Panc1 (cell line): ENCODE data around the gene TM7SF2. TPM values are rescaled to one million over a fixed set of nuclear protein-coding genes. Genes with fewer than 3 reads are reported as not detected.

Experiments
- ATAC-seq: fragments of 200-7000 bp; cut with Tn5 transposase; 2 replicates; pipeline ENCODE4 v1.9.1; 2020; ENCODE audit warnings: mild to moderate bottlenecking, moderate library complexity
- BruUV-seq: library from RNA; stranded (reverse); fragments of 400-500 nt; replicated peaks from 2 replicates; lab custom pipeline; 2021; lab: Mats Ljungman, UMichigan
- CTCF ChIA-PET: fragments of 300-600 bp; sonication (Branson Sonifier 250); formaldehyde crosslinking; loops from one replicate; lab custom pipeline; 2022; ENCODE audit warnings: antibody characterized with exemption; lab: Charles Lee
- POLR2A ChIA-PET: fragments of 300-600 bp; sonication (Branson Sonifier 250); formaldehyde crosslinking; loops from one replicate; lab custom pipeline; 2022; ENCODE audit warnings: antibody characterized with exemption; lab: Charles Lee
- DNase-seq: peaks from one replicate; pipeline ENCODE4 v3.0.0-alpha.2; 2010; ENCODE audit warnings: low read depth, low spot score
- H3K27ac ChIP-seq: 2 replicates; pipeline ENCODE4 v1.5.1; 2011; ENCODE audit warnings: mild to moderate bottlenecking, low read length, inconsistent platforms
- H3K27me3 ChIP-seq: fragments of 200-500 bp; sonication (Bioruptor generic); 2 replicates; pipeline ENCODE4 v1.6.0; 2014; ENCODE audit warnings: low read length, inconsistent platforms; ENCODE audit not compliant: control insufficient read depth, insufficient read depth
- H3K36me3 ChIP-seq: fragments of 200-500 bp; sonication (Bioruptor generic); 2 replicates; pipeline ENCODE4 v1.5.1; 2014; ENCODE audit warnings: inconsistent platforms, mild to moderate bottlenecking, low read length, moderate library complexity; ENCODE audit not compliant: control insufficient read depth, insufficient read depth
- H3K4me1 ChIP-seq: 2 replicates; pipeline ENCODE4 v1.5.1; 2011; ENCODE audit warnings: inconsistent platforms, mild to moderate bottlenecking, low read length, moderate library complexity; ENCODE audit not compliant: control insufficient read depth, insufficient read depth
- H3K4me3 ChIP-seq, 2 experiments: 2 replicates each; pipeline ENCODE4 v1.5.1; 2011 to 2012; ENCODE audit warnings: low read depth in 2 of 2, low read length in 2 of 2, mild to moderate bottlenecking in 2 of 2, inconsistent platforms in 1 of 2, moderate library complexity in 1 of 2
- H3K9me3 ChIP-seq: fragments of 200-500 bp; sonication (Bioruptor generic); 2 replicates; pipeline ENCODE4 v1.5.1; 2014; ENCODE audit warnings: low read depth, mild to moderate bottlenecking, inconsistent platforms, low read length, moderate library complexity; ENCODE audit not compliant: control insufficient read depth, insufficient read depth
- CTCF ChIP-seq: fragments of 450-650 bp; IDR thresholded peaks from 2 replicates; pipeline ENCODE4 v1.5.1; 2017; ENCODE audit warnings: mild to moderate bottlenecking
- POLR2AphosphoS5 ChIP-seq: IDR thresholded peaks from 2 replicates; pipeline ENCODE4 v1.6.1; 2012; ENCODE audit warnings: mild to moderate bottlenecking, low read depth, low read length, moderate library complexity
- SIN3A ChIP-seq: IDR thresholded peaks from 2 replicates; pipeline ENCODE4 v1.6.1; 2012; ENCODE audit warnings: low read depth, mild to moderate bottlenecking, low read length, moderate library complexity, borderline replicate concordance; ENCODE audit not compliant: insufficient read depth
- TCF7L2 ChIP-seq: IDR thresholded peaks from 2 replicates; pipeline ENCODE4 v1.6.1; 2011; ENCODE audit warnings: mild to moderate bottlenecking, low read depth, low read length, inconsistent platforms
- in situ Hi-C: cut with HindIII; loops from 2 replicates; pipeline ENCODE4 v1.10.0; 2016; ENCODE audit warnings: low sequenced_read_pairs, low pct_unique_long_range_greater_than_20kb
- intact Hi-C: fragments of 100-400 bp; cut with micrococcal nuclease; formaldehyde crosslinking; loops from one replicate; pipeline ENCODE4 v1.10.0; 2022; ENCODE audit not compliant: unreplicated experiment
- total RNA-seq: library from RNA; stranded (reverse); gene quantifications from one replicate; pipeline ENCODE4 v1.2.1, GENCODE V29; 2021; ENCODE audit not compliant: unreplicated experiment
- TF ChIP-seq, protein P1 (sequence below), 2 experiments: IDR thresholded peaks; 2 replicates each; pipeline ENCODE4 v1.6.1; 2011 to 2012; ENCODE audit warnings: low read depth in 2 of 2, control low read depth in 1 of 2, low read length in 1 of 2, mild to moderate bottlenecking in 1 of 2, moderate library complexity in 1 of 2; ENCODE audit not compliant: insufficient read depth in 1 of 2

The TM7SF2 gene
- total RNA-seq, 1 experiment from 2014 or later: 85.4 TPM

GRCh38 chr11:65130631-65131416 is 19.2 kb downstream of the TM7SF2 start:
- intact Hi-C loops (loop anchor here (10.0 kb wide), 1 partner anchor 54 kb away; the partner anchor contains the start of gene CAPN1), in situ Hi-C loops (no loop called here)
- CTCF ChIA-PET: interaction anchor here (0.6 to 0.7 kb wide), 2 partner anchors 67 to 202 kb away, joined by 3 read pairs; no protein-coding TSS in a partner anchor

DNA sequence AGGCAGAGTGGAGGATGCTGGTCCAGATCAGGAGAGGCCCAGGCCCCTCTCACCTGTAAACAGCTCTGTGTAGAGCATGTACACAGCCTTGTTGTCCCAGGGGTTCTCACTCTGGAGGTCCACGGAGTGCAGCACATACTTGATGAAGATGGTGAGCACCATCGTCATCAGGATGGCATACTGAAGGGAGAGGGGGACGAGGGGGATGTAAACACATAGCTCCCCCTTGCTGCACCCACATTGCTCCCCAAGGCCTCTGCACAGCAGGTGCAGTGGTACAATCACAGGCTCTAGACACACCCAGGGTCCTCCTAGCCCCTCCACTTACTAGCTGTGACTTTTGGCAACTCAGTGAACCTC is 19.7 kb downstream of the TM7SF2 start:
- ATAC-seq (no peak), DNase-seq (no peak)
- Histone ChIP-seq H3K36me3 (peaks cover 12% of the 10 kb centered on the region; the same call in 1 of the 2 replicates), H3K4me3 (no peak overlapping the region), H3K27ac (no peak overlapping the region), H3K4me1 (peaks cover 16% of the 10 kb centered on the region), H3K9me3 (no peaks in the 10 kb centered on the region), H3K27me3 (no peaks in the 10 kb centered on the region)
- no TSS peak for BruUV-seq
- intact Hi-C loops: loop anchor here (10.0 kb wide), 1 partner anchor 53 kb away; the partner anchor contains the start of gene CAPN1
- no peak for TF ChIP-seq POLR2AphosphoS5
- no peak for TF ChIP-seq TCF7L2
- TF ChIP-seq, protein P1, sequence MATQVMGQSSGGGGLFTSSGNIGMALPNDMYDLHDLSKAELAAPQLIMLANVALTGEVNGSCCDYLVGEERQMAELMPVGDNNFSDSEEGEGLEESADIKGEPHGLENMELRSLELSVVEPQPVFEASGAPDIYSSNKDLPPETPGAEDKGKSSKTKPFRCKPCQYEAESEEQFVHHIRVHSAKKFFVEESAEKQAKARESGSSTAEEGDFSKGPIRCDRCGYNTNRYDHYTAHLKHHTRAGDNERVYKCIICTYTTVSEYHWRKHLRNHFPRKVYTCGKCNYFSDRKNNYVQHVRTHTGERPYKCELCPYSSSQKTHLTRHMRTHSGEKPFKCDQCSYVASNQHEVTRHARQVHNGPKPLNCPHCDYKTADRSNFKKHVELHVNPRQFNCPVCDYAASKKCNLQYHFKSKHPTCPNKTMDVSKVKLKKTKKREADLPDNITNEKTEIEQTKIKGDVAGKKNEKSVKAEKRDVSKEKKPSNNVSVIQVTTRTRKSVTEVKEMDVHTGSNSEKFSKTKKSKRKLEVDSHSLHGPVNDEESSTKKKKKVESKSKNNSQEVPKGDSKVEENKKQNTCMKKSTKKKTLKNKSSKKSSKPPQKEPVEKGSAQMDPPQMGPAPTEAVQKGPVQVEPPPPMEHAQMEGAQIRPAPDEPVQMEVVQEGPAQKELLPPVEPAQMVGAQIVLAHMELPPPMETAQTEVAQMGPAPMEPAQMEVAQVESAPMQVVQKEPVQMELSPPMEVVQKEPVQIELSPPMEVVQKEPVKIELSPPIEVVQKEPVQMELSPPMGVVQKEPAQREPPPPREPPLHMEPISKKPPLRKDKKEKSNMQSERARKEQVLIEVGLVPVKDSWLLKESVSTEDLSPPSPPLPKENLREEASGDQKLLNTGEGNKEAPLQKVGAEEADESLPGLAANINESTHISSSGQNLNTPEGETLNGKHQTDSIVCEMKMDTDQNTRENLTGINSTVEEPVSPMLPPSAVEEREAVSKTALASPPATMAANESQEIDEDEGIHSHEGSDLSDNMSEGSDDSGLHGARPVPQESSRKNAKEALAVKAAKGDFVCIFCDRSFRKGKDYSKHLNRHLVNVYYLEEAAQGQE (IDR thresholded peaks at IDR 0.05; ENCODE audit: insufficient read depth in 1 of 2, low read depth in 2 of 2, low read length in 1 of 2): no peak
- no peak for TF ChIP-seq CTCF
- no peak for TF ChIP-seq SIN3A
- ChIA-PET POLR2A (interaction anchor here (0.5 kb wide), 1 partner anchor 843 kb away, joined by 3 read pairs; no protein-coding TSS in a partner anchor), CTCF (interaction anchor here (0.6 to 0.7 kb wide), 2 partner anchors 21 to 201 kb away, joined by 3 read pairs; no protein-coding TSS in a partner anchor)
- in situ Hi-C loops: no loop called here

More at GRCh38 chr11:65130631-65131416, 19.2 kb downstream of the TM7SF2 start:
- DNase-seq: no peak
- Histone ChIP-seq H3K36me3 (peaks cover 12% of the 10 kb centered on the region; the same call in 1 of the 2 replicates), H3K27me3 (no peaks in the 10 kb centered on the region), H3K27ac (no peak overlapping the region), H3K4me3 (no peak overlapping the region), H3K9me3 (no peaks in the 10 kb centered on the region), H3K4me1 (peaks cover 14% of the 10 kb centered on the region)
- POLR2A ChIA-PET: no interaction called here
- TF ChIP-seq, protein P1 (IDR thresholded peaks at IDR 0.05; ENCODE audit: insufficient read depth in 1 of 2, low read depth in 2 of 2, low read length in 1 of 2): no peak
- TF ChIP-seq POLR2AphosphoS5 (no peak), TCF7L2 (no peak), SIN3A (no peak), CTCF (no peak)
- no peak for ATAC-seq
- no TSS peak for BruUV-seq
